Islet precursor cell (in vitro differentiated cells): Measurements from ENCODE around the gene NXPE4.
"Not testable (repeated sequence)": the region's sequence is repeated elsewhere in the genome, so short reads cannot be mapped to it uniquely, and the experiment has no call there.

ENCODE experiments used
- DNase-seq: peaks from one replicate; pipeline ENCODE4 v3.0.0-alpha.2; 2018

Gene NXPE4

GRCh38 chr11:114610550-114610949 is 15.0 kb upstream of the NXPE4 start:
- DNase-seq, result no peak

GRCh38 chr11:114609429-114609828 is 13.8 kb upstream of the NXPE4 start:
- DNase-seq, result no peak

GRCh38 chr11:114608605-114609004 is 13.0 kb upstream of the NXPE4 start:
- DNase-seq, result not testable (repeated sequence)

GRCh38 chr11:114607753-114608459 is 12.3 kb upstream of the NXPE4 start:
- no peak for DNase-seq

- not testable (repeated sequence) for DNase-seq
These were observed 11.2 kb upstream of the NXPE4 start for GRCh38 chr11:114606802-114607075.

GRCh38 chr11:114606003-114606801 is 10.6 kb upstream of the NXPE4 start:
- no peak for DNase-seq

- DNase-seq, result no peak
These were observed 9.8 kb upstream of the NXPE4 start for GRCh38 chr11:114605370-114605769.

GRCh38 chr11:114604886-114605285 is 9.3 kb upstream of the NXPE4 start:
- no peak for DNase-seq

GRCh38 chr11:114604179-114604813 is 8.7 kb upstream of the NXPE4 start:
- DNase-seq, result no peak

GRCh38 chr11:114603151-114603550 is 7.6 kb upstream of the NXPE4 start:
- not testable (repeated sequence) for DNase-seq

- DNase-seq, result no peak
These were observed 2.9 kb upstream of the NXPE4 start for GRCh38 chr11:114598461-114598860.

- no peak for DNase-seq
These were observed 761 bp upstream of the NXPE4 start for GRCh38 chr11:114596175-114596919.

- DNase-seq, result no peak
These were observed 883 bp downstream of the NXPE4 start for GRCh38 chr11:114594703-114595102.

GRCh38 chr11:114587398-114587953 is 8.1 kb downstream of the NXPE4 start:
- DNase-seq, result no peak

- DNase-seq, result no peak
These were observed 8.8 kb downstream of the NXPE4 start for GRCh38 chr11:114586797-114587196.

- DNase-seq, result no peak
These were observed 23.9 kb downstream of the NXPE4 start for GRCh38 chr11:114571712-114572111.

- DNase-seq, result peak; percentile 54
These were observed 25.8 kb downstream of the NXPE4 start for GRCh38 chr11:114569801-114570200.

- no peak for DNase-seq
These were observed 29.3 kb downstream of the NXPE4 start for GRCh38 chr11:114566276-114566675.

- DNase-seq, result no peak
These were observed 30.8 kb downstream of the NXPE4 start for GRCh38 chr11:114564831-114565230.

- DNase-seq, result no peak
These were observed 32.5 kb downstream of the NXPE4 start for GRCh38 chr11:114563077-114563476.

GRCh38 chr11:114562166-114562916 is 33.2 kb downstream of the NXPE4 start:
- no peak for DNase-seq
